Keratinocyte (primary cell): ENCODE measurements around the gene P4HA3.

Source experiments
- CTCF ChIP-seq, 3 experiments: IDR thresholded peaks in 1 of 3; conservative IDR thresholded peaks in 1 of 3; optimal IDR thresholded peaks in 1 of 3; 2 replicates in 2 of 3; 3 replicates in 1 of 3; pipeline versions ENCODE3 to v1.5.1; 2011; ENCODE audit warnings: low read length in 3 of 3, mild to moderate bottlenecking in 3 of 3, moderate library complexity in 2 of 3, control low read depth in 1 of 3, inconsistent platforms in 1 of 3; ENCODE audit not compliant: insufficient read depth in 2 of 3; ENCODE audit errors: extremely low read depth in 1 of 3
- EZH2 ChIP-seq: IDR thresholded peaks from one replicate; pipeline ENCODE4 v1.6.1; 2012; ENCODE audit warnings: inconsistent platforms, mild to moderate bottlenecking, low read length, moderate library complexity

- TF ChIP-seq CTCF (optimal IDR thresholded peaks at IDR 0.05 in 1 of 3, IDR thresholded peaks at IDR 0.05 in 1 of 3, conservative IDR thresholded peaks at IDR 0.05 in 1 of 3; ENCODE audit: extremely low read depth in 1 of 3, insufficient read depth in 2 of 3, low read length in 3 of 3) = no peak
- no peak for TF ChIP-seq EZH2
Observed at GRCh38 chr11:74322667-74323066, 11.2 kb upstream of the P4HA3 start.
